Esophagus muscularis mucosa (tissue), 4 donors: ENCODE data around the gene ZNF683.

Experiments
- EP300 ChIP-seq: sonication (generic); formaldehyde crosslinking; IDR thresholded peaks from one replicate; pipeline ENCODE4 v1.6.1; 2017; ENCODE audit warnings: antibody characterized with exemption
- POLR2A ChIP-seq: fragments of 450-650 bp; IDR thresholded peaks from one replicate; pipeline ENCODE4 v1.6.1; 2017; ENCODE audit warnings: antibody characterized with exemption, moderate library complexity, mild to moderate bottlenecking, low read depth
- POLR2AphosphoS5 ChIP-seq, 2 donors: sonication (generic); formaldehyde crosslinking; IDR thresholded peaks; one replicate each; pipeline ENCODE4 v1.6.1; 2017; ENCODE audit warnings: antibody characterized with exemption in 2 of 2
- TF ChIP-seq, protein P1 (sequence below), 3 experiments: fragments of 200-600 bp in 2 of 3; fragments of 450-650 bp in 1 of 3; sonication (generic) in 2 of 3; IDR thresholded peaks; one replicate each; pipeline ENCODE4 v1.5.1; 2017 to 2019; ENCODE audit warnings: antibody characterized with exemption in 3 of 3, mild to moderate bottlenecking in 2 of 3, moderate library complexity in 1 of 3

DNA sequence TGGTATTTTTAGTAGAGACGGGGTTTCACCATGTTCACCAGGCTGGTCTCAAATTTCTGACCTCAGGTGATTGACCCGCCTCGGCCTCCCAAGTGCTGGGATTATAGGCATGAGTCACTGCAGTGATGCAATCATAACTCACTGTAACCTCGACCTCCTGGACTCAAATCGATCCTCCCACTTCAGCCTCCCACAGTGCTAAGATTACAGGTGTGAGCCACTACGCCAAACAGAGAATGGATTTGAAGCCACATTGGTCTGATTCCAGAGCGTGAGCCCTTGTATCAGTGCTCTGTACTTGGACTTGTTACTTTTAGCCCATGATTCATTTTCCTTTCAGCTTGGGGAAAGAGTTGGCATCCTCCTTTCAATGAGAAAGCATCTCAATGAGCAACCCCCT, 14.9 kb upstream of the ZNF683 start:
- TF ChIP-seq, protein P1, sequence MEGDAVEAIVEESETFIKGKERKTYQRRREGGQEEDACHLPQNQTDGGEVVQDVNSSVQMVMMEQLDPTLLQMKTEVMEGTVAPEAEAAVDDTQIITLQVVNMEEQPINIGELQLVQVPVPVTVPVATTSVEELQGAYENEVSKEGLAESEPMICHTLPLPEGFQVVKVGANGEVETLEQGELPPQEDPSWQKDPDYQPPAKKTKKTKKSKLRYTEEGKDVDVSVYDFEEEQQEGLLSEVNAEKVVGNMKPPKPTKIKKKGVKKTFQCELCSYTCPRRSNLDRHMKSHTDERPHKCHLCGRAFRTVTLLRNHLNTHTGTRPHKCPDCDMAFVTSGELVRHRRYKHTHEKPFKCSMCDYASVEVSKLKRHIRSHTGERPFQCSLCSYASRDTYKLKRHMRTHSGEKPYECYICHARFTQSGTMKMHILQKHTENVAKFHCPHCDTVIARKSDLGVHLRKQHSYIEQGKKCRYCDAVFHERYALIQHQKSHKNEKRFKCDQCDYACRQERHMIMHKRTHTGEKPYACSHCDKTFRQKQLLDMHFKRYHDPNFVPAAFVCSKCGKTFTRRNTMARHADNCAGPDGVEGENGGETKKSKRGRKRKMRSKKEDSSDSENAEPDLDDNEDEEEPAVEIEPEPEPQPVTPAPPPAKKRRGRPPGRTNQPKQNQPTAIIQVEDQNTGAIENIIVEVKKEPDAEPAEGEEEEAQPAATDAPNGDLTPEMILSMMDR (IDR thresholded peaks at IDR 0.05), result no peak
- TF ChIP-seq POLR2A (no peak), EP300 (no peak), POLR2AphosphoS5 (IDR thresholded peaks at IDR 0.05) (no peak)
